ENCODE results near the gene LURAP1L.

Gene LURAP1L

GRCh38 chr9:12777121-12778022, 2.6 kb downstream of the LURAP1L start:
- no peak for DNase-seq

DNA sequence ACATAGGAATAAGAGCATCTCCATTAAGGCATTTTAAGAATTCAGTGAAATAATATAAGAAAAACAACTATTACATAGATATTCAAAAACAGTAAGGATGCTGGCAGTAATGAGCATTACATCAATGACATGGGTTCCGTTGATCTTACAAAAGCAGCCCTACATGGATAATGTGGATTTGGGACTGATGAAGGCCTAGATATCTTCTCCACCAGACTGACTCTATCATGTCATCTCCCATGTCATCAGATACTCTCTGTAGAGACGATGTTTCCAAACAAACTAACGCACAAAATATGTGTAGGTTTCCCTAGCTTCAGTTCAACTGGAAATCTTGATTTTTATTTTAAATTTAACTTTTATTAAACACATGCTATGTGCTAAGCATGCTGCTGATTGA, 3.6 kb downstream of the LURAP1L start:
- DNase-seq: no peak

DNA sequence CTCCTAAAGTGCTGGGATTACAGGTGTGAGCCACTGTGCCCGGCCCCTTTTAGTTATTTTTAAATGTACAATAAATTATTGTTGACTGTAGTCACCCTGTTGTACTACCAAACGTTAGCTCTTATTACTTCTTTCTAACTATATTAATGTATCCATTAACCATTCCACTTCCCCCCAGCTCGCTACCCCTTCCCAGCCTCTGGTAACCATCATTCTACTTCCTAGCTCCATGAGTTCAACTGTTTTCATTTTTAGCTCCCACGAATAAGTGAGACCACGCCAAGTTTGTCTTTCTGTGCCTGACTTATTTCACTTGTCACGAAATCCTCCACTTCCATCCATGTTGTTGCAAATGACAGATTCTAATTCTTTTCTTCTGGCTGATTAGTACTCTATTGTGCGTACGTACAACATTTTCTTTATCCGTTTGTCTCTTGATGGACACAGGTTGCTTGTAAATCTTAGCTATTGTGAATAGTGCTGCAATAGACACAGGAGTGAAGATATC, 6.5 kb downstream of the LURAP1L start:
- DNase-seq: no peak

- no peak for DNase-seq
Measured at GRCh38 chr9:12783767-12784460, 9.1 kb downstream of the LURAP1L start.

DNA sequence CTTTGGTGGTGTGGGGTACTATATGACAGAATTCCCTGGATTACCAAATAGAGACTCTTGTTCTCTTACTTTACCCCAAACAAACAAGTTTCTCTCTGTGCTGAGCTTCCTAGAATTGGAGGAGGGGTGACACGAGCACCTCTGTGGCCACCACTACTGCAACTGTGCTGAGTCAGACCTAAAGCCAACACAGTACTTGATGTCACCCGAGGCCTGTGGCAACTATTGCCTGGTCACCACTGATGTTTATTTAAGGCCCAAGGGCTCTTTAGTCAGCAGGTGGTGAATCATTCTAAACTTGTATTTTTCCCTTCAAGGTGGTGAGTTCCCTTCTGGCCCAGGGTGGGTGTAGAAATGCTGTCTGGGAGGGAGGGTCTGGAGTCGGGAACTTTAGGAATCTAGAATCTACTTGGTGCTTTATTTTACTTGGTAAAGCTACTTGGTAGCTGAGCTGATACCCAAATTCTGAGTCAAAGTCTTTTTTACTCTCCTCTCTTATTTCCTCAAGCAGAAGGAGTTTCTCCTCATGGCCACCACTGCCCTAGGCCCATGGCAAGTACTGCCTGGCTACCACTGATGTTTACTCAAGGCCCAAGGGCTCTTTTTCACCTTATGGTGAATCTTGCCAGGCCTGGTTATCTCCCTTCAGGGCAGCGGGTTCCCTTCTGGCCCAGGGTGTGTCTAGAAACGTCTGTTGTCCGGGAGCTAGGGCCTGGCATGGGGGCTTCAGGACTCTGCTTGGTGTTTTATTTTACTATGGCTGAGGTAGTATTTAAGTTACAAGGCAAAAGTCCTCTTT, 9.8 kb downstream of the LURAP1L start:
- no peak for DNase-seq

- DNase-seq: no peak
Measured at GRCh38 chr9:12785260-12785770, 10.5 kb downstream of the LURAP1L start.

DNA sequence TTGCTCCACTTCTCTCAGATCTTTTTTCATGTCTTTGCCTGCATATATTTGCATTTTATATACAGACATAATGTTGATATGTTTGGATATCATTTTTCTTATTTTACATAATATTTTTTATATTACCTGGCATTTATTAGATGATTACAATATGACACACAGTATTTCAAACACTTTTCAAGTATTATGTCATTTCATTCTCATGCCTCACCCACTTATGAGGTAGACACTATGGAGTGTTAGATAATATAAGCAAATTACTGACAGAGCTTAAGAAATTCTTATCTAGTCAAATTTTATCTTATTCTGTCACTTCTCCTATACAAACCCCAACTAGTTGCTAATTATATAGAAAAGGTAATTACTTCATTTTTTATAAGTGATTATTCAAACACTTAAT, 11.1 kb downstream of the LURAP1L start:
- no peak for DNase-seq

DNA sequence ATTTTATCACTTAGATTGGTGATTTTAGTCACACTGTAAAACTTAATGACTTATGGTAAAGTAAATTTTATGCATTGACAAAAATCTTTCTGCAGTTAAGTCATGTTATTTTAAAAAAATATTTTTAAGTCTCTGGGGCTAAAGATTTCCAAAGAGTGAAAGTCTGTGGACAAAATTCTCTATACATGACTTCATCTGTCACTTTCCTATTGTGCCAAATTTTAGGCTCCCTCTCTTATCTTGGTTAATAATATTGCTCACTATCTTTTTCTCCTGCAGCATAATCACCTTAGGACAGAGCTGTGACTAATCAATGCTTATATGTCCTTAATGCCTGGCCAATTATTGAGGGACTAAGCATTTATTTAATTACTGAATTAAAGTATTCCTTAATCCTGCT, 15.2 kb downstream of the LURAP1L start:
- no peak for DNase-seq

DNA sequence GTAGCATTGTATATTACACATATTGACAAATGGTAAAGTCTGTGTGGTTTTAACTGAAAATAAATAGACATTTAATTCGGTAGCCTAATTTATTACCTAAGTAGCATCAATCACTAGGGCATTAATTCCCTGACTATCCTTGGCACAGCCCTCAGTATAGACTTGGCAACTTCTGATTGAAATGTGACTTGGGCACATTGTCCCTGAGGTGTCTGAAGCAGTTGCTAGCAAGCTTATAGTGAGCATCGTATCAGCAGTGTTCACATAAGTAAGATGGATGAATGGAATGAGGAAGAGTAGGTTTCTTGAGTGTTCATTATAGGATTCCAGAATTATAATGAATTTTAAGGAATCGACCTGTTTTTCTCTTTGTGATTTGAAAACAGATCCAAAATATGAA, 16.1 kb downstream of the LURAP1L start:
- DNase-seq: no peak

- no peak for DNase-seq
Measured at GRCh38 chr9:12794101-12794799, 19.4 kb downstream of the LURAP1L start.

- DNase-seq: no peak
Measured at GRCh38 chr9:12796601-12797000, 21.8 kb downstream of the LURAP1L start.

DNA sequence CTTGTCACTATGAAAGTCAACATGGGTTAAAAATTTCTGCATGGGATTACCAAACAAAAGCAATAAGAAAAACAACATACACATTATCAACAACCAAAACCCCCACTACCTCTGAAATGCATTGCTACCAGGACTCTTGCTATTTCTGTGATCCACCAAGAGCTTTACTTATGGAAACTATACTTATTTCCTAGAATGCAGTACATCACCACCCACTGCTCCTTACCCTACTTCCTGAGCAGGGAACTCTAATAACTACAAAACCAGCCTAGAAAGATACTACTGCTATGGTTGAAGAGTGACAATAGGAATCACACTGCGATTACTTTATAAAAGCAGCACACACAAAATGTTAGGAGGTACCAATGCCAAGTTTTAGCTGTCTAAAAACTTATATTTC, 22.2 kb downstream of the LURAP1L start:
- DNase-seq: no peak

GRCh38 chr9:12798066-12798770, 23.4 kb downstream of the LURAP1L start:
- DNase-seq: no peak

GRCh38 chr9:12801187-12801586, 26.4 kb downstream of the LURAP1L start:
- DNase-seq: no peak

- no peak for DNase-seq
Measured at GRCh38 chr9:12801663-12802062, 26.8 kb downstream of the LURAP1L start.

DNA sequence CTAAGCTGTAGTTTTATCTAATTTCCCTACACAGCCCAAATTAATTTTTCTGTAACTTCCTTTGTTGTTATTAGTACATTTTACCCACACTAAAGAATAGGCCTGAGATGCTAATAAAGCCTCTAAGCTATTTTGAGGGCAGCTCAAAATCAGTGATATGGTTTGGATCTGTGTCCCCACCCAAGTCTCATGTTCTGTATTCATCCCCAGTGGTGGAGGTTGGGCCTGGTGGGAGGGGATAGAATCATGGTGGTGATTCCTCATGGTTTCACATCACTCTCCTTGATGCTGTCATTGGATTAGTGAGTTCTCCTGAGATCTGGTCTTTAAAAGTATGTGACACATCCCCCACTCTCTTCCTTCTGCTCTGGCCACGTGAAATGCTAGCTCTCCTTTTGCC, 27.3 kb downstream of the LURAP1L start:
- DNase-seq: no peak

GRCh38 chr9:12808569-12808968, 33.7 kb downstream of the LURAP1L start:
- no peak for DNase-seq

DNA sequence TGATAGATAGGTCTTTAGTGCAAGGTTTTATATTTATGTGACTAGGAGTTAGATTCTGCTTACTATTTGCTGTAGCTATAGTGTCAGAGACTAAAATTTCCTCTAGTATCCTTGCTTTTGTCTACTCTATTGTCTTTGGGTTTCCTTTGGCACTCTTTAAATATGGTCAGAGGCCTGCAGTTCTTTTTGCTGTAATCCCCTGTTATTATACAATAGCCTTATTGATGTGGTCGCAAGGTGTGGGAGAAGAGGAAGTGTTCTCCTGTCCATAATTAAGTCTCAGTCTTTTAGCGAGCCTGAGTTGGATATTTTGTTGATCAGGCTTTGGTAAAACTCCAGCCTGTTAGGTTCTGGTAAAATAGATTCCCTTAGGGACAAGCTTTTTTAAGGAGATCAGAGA, 34.9 kb downstream of the LURAP1L start:
- no peak for DNase-seq

DNA sequence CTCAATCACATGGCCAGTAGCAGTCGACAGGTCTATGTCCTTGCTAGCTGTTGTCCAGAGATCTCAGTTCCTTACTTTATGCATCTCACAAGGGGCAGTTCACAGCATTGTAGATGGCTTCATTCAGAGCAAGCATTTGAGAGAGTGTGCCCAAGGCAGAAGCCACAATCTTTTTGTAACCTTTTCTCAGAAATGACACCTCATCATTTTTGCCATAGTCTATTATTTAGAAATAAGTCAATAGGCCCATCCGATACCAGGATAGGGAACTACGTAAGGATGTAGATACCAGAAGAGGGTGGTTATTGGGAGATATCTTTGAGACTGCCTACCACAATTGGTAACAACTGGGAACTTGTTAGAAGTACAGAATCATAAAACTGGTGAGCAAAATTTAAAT, 37.1 kb downstream of the LURAP1L start:
- DNase-seq: no peak

DNA sequence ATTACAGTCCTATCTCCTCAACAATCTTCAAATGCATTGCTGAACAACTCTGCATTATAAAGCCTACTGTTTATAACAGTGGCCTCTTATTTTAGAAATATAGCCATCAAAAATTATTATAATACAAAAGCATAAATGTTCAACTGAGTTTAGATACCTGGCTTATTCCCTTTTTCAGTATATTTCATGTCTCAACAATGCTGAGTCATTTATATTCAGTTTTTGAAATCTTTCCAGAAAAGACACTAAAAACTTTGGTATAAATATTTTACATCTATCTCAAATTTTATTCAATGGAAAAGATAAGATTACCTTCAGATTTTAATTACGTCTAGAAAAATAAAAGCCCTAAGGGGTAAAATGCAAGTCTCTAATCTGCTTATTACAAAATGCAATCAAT, 37.9 kb downstream of the LURAP1L start:
- DNase-seq: no peak

DNA sequence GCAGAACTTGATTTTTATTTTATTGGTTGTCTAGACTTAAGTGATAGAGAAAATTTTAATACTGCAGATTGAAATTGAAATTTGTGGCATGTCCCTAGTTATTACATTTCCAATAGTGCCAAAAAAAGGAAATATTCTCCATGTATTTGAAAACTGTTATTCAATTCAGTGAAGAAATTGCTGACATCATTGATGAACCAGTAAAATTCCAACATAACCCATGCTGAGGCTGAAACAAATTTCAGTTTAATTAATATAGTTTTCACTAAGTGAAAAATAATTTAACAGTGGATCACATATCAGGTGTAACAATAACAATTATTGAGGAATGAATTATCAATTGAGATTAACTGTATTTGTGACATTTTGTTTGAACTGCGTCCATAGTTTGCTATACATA, 38.7 kb downstream of the LURAP1L start:
- no peak for DNase-seq
